8988T (cell line): Measurements from ENCODE around the gene TMEM100.
A peak's percentile ranks its signal among the peaks of the same experiment; 100 is the strongest.

Source experiments
- DNase-seq: peaks from one replicate; pipeline ENCODE4 v3.0.0; 2011

The TMEM100 gene

GRCh38 chr17:55722742-55723487 is at the start of gene TMEM100:
TMEM100 (minus strand) TSS chr17:55722864; CDS start chr17:55721070, 1,794 bp downstream.
- no peak for DNase-seq

GRCh38 chr17:55772086-55772485 is 49.4 kb upstream of the TMEM100 start:
- DNase-seq = no peak

- DNase-seq = peak; percentile 15
Observed at GRCh38 chr17:55770196-55770870, 47.7 kb upstream of the TMEM100 start.

GRCh38 chr17:55769625-55770000 is 46.9 kb upstream of the TMEM100 start:
- no peak for DNase-seq

- no peak for DNase-seq
Observed at GRCh38 chr17:55768936-55769624, 46.4 kb upstream of the TMEM100 start.

- no peak for DNase-seq
Observed at GRCh38 chr17:55765472-55765871, 42.8 kb upstream of the TMEM100 start.

- no peak for DNase-seq
Observed at GRCh38 chr17:55764610-55765009, 41.9 kb upstream of the TMEM100 start.

GRCh38 chr17:55763856-55764255 is 41.2 kb upstream of the TMEM100 start:
- DNase-seq = no peak

- no peak for DNase-seq
Observed at GRCh38 chr17:55762086-55762858, 39.6 kb upstream of the TMEM100 start.

- DNase-seq = no peak
Observed at GRCh38 chr17:55760643-55761355, 38.1 kb upstream of the TMEM100 start.

GRCh38 chr17:55758171-55758570 is 35.5 kb upstream of the TMEM100 start:
- no peak for DNase-seq

GRCh38 chr17:55757659-55758058 is 35.0 kb upstream of the TMEM100 start:
- no peak for DNase-seq

- DNase-seq = no peak
Observed at GRCh38 chr17:55756689-55757088, 34.0 kb upstream of the TMEM100 start.

GRCh38 chr17:55751720-55752250 is 29.1 kb upstream of the TMEM100 start:
- DNase-seq = no peak

- peak; percentile 49 for DNase-seq
Observed at GRCh38 chr17:55750750-55751657, 28.3 kb upstream of the TMEM100 start, which contains the start of gene PCTP. PCTP (plus strand) TSS chr17:55751051; CDS start chr17:55751104, 53 bp downstream.

- no peak for DNase-seq
Observed at GRCh38 chr17:55749985-55750384, 27.3 kb upstream of the TMEM100 start.

GRCh38 chr17:55748841-55749240 is 26.2 kb upstream of the TMEM100 start:
- DNase-seq = no peak

GRCh38 chr17:55747209-55747608 is 24.5 kb upstream of the TMEM100 start:
- DNase-seq = no peak

- DNase-seq = no peak
Observed at GRCh38 chr17:55746466-55746865, 23.8 kb upstream of the TMEM100 start.

- DNase-seq = no peak
Observed at GRCh38 chr17:55745258-55745657, 22.6 kb upstream of the TMEM100 start.
